Right ventricle myocardium inferior (tissue), 1 donor: ENCODE results near the gene CDC42EP3. TPM values are rescaled to one million over a fixed set of nuclear protein-coding genes. Genes with fewer than 3 reads are reported as not detected.

ENCODE experiments used
- ATAC-seq: fragments of 200-7000 bp; cut with Tn5 transposase; one replicate; pipeline ENCODE4 v1.9.1; 2020; ENCODE audit warnings: mild to moderate bottlenecking, moderate library complexity
- DNase-seq: peaks from one replicate; pipeline ENCODE4 v3.0.0; 2021; ENCODE audit errors: missing footprints
- intact Hi-C: fragments of 100-400 bp; cut with DNase I; formaldehyde crosslinking; loops from one replicate; pipeline ENCODE4 v1.11.0; 2022
- total RNA-seq: library from RNA; stranded (reverse); fragmentation: NEBNext Ultra II Directional; extraction: Animal tissue kit (Norgen Biotek cat#: 25700); gene quantifications from one replicate; pipeline ENCODE4 v1.2.1, GENCODE V29; 2021
- donor health status: DM: no; HTN: yes; CAD: no; lungs with severe emphysema.

Gene CDC42EP3
- total RNA-seq, 1 donor from 2014 or later: 91.3 TPM

GRCh38 chr2:37643730-37644078, 27.7 kb downstream of the CDC42EP3 start:
- no peak for DNase-seq
- no peak for ATAC-seq
- intact Hi-C loops: no loop called here

DNA sequence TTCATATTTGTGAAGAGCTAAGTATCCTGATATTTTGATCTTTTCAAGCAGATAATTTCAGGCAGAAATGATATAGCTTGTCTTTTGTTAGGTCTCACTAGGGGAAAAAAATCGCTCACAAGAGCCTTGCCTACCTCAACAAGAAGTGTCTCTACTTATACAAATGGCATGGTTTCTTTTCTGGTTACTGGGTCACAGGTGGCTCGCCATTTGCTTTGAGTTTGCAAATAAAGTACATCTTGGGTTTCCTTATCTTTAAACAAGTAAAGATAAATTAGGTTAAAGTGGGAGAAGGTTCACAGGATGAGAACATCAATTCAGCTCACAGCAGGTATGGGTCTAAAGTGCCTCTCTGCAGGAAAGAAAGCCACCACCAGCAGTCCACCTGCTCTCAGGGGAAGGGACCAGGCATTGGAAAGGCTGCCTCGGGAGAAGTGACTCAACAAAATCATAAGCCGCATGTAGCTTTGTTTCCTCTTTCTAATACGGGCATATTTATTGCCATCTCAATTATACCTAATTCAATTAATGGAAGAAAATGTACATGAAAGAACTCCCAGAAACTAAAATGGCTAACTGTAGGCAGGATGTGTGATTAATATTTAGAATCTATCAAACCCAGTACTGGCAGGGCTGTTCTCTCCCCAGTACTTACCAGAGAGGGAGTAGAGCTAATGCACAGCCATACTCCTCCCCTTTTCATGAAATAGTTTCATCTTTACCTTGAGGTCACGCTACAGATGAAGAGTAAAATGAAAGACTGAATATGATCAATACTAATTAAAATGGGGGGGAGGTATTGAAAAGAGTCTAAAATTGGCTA, 28.3 kb downstream of the CDC42EP3 start:
- ATAC-seq (no peak), DNase-seq (no peak)
- intact Hi-C loops: no loop called here

DNA sequence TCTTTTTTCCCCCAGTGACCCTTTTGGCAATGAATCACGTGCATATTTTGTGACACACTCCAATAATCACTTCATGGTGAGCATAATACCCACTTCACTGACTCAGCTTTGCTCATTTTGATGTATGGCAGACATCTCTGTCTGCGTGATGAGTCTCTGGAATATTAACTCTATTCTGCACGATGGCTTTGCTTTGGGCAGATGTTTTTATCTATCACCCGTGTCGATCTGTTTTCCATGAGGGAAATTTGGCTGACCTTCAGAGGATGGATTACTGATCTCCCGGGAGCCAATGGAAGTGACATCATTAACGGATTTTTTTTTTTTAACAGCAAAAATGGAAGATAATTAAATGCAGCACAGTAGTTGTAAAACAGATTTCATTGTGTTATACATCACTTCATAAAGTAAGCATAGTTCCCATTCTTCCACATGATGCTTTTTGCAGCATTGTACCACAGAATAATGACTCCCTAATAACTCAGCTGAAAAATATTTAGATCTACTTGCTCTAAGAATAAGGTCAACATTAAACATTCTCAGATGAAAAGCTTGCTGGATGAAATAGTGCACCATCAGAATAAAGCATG, 29.8 kb downstream of the CDC42EP3 start:
- DNase-seq: no peak
- intact Hi-C loops: no loop called here
- no peak for ATAC-seq

GRCh38 chr2:37639631-37640030, 31.8 kb downstream of the CDC42EP3 start:
- no peak for DNase-seq
- ATAC-seq: no peak
- intact Hi-C loops: no loop called here

DNA sequence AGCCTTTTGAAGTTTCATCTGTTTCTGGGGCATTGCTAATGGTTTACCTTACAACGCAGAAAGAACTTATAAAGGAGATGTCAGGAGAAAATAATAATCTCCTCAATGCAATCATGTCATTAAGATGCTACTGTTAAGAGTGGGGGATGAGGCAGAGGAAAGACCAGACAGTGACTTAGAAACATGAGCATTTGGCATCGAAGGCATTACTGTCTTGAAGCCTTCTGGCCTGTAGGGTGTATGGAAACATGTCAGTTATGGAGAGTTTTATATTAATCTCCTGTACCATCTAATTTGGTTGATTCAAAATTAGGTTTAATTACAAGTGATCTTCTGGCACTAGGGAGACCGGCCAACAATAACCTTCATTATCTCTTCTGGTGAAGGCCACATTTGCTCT, 32.5 kb downstream of the CDC42EP3 start:
- DNase-seq: no peak
- intact Hi-C loops: no loop called here
- no peak for ATAC-seq

GRCh38 chr2:37637985-37638384, 33.5 kb downstream of the CDC42EP3 start:
- no peak for DNase-seq
- intact Hi-C loops: no loop called here
- ATAC-seq: no peak

GRCh38 chr2:37637190-37637860, 34.1 kb downstream of the CDC42EP3 start:
- intact Hi-C loops: no loop called here
- ATAC-seq (no peak), DNase-seq (no peak)

DNA sequence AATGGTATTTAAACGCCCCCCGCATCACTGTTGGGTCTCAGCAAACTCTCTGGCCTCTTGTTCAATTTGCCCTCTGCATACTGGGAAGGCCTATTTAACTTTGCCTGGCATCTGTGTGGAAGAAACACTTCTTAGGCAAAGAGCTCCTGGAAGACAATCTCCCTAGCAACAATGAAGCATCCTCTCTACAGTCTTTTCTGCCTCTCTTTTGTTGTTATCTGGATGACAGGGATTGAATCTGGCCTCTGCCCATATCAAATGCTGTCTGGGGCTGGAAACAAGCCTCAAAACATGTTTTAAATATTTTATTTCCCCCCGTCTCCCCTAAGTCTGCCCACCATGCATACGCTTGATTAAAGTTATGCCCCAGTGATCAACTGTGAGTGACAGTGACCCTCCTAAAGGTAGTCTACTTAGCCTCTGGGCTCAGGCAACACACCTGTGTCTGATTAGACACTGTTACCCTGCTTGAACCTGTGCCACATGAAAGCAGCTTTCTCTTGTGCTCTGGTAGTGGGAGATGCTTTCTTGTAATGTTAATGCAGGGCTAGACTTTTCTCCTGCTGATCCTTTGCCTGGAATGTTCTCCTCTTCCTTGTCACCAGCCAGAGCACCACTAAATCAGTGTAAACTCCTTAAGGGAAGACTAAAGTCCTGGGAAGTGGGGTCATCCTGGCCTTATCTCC, 34.9 kb downstream of the CDC42EP3 start:
- ATAC-seq (no peak), DNase-seq (no peak)
- intact Hi-C loops: no loop called here

GRCh38 chr2:37635504-37636380, 35.7 kb downstream of the CDC42EP3 start:
- ATAC-seq: peak; percentile 68
- intact Hi-C loops: no loop called here
- DNase-seq: peak; percentile 60

DNA sequence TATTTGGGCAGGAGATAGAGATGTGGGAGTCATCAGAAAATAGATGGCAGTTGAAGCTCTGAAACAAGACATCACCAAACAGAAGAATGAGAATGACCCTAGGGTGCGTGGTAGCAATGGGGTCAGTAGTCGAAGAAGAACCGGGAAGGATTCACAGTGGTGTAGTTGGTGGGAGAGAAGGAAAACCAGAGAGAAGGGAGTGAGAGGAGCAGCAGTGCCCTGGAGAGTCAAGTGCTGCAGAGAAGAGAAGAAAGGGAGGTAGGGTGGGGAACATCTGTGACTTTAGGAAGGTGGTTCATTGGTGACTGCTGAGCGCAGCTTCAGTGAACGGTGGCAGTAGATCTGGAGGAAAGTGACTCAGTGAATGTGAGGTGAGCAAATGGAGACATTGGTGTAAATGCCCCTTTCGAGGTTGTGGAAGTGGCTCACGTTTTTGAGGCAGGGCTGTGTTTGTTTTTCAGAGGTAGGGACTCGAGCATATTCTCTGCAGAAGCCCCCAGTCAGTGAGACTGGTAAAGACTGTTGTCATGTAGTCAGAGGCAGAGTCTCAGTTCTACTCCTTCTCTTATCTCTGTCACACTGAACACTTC, 36.4 kb downstream of the CDC42EP3 start:
- no peak for ATAC-seq
- intact Hi-C loops: no loop called here
- DNase-seq: no peak

DNA sequence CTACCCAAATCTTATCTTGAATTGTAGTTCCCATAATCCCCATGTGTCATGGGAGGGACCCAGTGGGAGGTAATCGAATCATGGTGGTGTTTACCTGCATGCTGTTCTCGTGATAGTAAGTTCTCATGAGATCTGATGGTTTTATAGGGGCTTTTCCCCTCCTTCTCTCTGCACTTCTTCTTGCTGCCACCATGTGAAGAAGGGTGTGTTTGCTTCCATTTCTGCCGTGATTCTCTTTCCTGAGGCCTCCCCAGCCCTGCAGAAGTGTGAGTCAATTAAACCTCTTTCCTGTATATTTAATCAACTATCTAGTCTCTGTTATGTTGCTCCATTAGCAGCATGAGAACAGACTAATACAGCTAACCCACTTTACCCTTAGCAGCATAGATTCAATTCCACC, 37.6 kb downstream of the CDC42EP3 start:
- DNase-seq: no peak
- intact Hi-C loops: no loop called here
- ATAC-seq: no peak

DNA sequence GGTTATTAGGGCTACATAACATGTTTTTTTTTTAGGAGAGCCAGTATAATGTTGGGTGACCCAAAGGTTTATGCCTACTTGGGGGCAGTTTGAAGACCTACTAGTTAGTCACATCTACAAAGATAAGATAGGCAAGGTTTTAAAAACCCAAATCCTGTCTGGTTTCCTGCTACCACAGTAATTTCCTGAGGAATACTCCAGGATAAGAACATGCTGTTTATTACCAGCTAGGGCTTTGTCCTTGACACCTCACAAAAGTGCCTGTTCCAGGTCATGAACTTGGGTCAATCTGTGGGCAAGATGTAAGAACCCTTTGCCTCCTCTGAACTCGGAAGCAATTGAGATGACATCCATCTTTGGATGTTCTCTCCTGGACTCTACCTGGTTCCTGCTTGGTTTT, 38.2 kb downstream of the CDC42EP3 start:
- DNase-seq (no peak), ATAC-seq (no peak)
- intact Hi-C loops: no loop called here

DNA sequence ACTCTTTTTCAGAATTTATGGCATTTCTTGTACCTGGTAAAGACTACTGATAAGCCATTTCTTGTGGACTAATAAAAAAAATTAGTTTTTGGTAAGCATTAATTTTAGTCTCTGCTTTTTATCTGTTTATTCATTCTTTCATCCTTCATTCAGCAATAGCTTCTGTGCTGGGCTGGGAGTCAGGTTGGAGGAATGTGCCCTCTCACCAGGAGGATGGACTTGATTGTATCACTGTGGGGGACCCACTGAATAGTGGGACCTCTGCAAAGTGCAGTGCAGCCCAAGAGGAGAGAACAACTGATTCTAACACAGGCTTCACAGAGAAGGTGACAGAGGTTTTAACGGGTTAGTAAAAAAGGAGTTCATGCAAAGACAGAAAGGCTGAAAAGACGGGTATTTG, 39.1 kb downstream of the CDC42EP3 start:
- DNase-seq (no peak), ATAC-seq (no peak)
- intact Hi-C loops: no loop called here

GRCh38 chr2:37631698-37632097, 39.7 kb downstream of the CDC42EP3 start:
- intact Hi-C loops: no loop called here

DNA sequence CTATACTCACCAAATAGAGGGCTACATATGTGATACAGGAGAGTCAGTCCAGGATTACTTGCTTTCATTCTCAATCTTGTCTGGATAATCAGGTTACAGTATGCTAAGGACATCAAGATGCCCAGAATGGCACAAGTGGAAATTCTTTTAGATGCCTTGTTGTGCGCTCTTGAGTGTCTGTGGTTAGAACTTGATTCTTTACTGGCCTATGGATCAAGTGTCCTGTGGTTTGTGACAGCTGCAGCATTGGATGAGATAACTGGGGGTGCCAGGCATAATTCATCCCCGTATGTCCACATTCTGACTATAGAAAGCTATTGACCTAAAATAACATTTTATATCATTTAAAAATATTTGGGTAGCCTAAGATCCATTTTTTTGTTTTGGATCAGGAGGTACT, 40.1 kb downstream of the CDC42EP3 start:
- DNase-seq (no peak), ATAC-seq (no peak)
- intact Hi-C loops: no loop called here

More at GRCh38 chr2:37631698-37632097, 39.7 kb downstream of the CDC42EP3 start:
- DNase-seq (no peak), ATAC-seq (no peak)

DNA sequence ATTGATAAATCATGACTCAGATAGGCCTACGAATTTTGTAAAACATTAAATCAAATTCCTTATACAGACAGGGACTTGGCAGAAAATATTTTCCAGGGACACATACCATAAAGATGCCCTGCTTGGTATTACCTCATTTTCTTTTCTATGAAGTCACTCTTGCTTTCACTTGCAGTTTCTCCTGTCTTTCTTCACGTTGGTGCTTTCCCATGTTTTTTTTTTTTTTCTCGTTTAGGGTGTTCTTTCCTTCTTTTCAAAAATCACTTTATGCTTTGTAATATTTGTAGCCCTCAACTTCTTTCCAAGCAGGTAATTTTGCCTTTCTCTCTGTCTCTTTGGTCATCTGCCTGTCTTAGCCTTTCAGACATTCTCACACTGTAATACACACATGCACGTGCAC, 40.7 kb downstream of the CDC42EP3 start:
- intact Hi-C loops: no loop called here
- ATAC-seq: no peak
- DNase-seq: no peak

GRCh38 chr2:37630301-37630700, 41.1 kb downstream of the CDC42EP3 start:
- DNase-seq (no peak), ATAC-seq (no peak)
- intact Hi-C loops: no loop called here

- intact Hi-C loops: no loop called here
- DNase-seq (no peak), ATAC-seq (no peak)
Observed at GRCh38 chr2:37629529-37629928, 41.9 kb downstream of the CDC42EP3 start.
